ENCODE measurements around the gene PRKCD. TPM values are rescaled to one million over a fixed set of nuclear protein-coding genes. Genes with fewer than 3 reads are reported as not detected.
A peak's percentile ranks its signal among the peaks of the same experiment; 100 is the strongest.

The PRKCD gene
- total RNA-seq, 1 experiment from 2014 or later: 19.2 TPM

DNA sequence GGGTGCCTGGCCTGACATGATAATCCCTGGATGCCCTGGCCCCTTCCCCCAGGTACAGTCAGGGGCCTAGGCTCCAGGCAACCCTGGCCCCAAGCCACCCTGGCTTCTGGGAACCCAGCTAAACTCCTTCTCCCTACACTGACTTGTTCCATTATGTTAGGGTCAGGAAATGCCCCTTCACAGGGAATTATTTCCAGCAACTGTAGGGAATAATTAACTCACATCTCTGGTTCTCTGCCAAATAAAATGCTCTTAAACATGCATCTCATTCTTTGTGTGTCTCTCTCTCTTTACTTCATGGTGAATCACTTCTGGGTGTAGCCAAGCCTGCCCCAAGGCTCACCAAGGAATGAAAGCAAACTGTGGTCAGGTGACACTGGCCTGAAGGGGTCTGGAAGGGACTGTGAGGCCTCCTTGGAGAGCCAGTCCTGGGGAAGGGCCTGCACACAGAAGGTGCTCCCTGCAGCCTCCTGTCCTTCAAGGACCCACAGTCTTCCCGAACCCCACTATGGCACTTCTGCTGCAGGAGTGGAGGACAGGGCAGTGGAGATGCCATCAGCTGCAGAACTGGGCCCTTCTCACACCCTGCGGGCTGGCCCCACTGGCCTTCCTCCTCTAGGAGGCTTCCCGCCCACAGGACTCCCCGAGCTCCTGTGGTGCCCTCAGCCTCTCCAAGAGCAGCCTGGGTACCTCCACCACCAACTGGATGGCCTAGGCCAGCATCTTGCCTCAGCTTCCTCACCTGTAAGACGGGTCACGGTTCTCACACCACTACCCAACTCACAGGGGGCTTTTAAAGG, 77.2 kb downstream of the PRKCD start (continued):
- TF ChIP-seq ZBTB43 (CRISPR knock-in tag; IDR thresholded peaks at IDR 0.05): no peak

DNA sequence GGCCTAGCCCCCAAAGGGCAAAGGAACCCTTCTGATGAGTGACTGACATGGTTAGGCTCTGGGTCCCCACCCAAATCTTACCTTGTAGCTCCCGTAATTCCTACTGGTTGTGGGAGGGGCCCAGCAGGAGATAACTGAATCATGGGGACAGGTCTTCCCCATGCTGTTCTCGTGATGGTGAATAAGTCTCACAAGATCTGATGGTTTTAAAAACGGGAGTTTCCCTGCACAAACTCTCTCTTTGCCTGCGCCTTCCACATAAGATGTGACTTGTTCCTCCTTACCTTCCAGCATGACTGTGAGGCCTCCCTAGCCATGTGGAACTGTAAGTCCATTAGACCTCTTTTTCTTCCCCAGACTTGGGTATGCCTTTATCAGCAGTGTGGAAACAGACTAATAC, 77.9 kb downstream of the PRKCD start:
- peaks cover 74% of the 10 kb centered on the region for H3K36me3 Mint-ChIP-seq
- no peaks in the 10 kb centered on the region for H3K9me3 Mint-ChIP-seq
- CTCF ChIA-PET: no interaction called here
- no peaks in the 10 kb centered on the region for H3K27me3 Mint-ChIP-seq (ENCODE audit: low read depth)
- H3K4me1 Mint-ChIP-seq: peaks cover 29% of the 10 kb centered on the region
- no peak overlapping the region for H3K4me3 Mint-ChIP-seq
- no peak overlapping the region; the same call in none of the 2 replicates for H3K27ac Mint-ChIP-seq
- TF ChIP-seq, protein P1, sequence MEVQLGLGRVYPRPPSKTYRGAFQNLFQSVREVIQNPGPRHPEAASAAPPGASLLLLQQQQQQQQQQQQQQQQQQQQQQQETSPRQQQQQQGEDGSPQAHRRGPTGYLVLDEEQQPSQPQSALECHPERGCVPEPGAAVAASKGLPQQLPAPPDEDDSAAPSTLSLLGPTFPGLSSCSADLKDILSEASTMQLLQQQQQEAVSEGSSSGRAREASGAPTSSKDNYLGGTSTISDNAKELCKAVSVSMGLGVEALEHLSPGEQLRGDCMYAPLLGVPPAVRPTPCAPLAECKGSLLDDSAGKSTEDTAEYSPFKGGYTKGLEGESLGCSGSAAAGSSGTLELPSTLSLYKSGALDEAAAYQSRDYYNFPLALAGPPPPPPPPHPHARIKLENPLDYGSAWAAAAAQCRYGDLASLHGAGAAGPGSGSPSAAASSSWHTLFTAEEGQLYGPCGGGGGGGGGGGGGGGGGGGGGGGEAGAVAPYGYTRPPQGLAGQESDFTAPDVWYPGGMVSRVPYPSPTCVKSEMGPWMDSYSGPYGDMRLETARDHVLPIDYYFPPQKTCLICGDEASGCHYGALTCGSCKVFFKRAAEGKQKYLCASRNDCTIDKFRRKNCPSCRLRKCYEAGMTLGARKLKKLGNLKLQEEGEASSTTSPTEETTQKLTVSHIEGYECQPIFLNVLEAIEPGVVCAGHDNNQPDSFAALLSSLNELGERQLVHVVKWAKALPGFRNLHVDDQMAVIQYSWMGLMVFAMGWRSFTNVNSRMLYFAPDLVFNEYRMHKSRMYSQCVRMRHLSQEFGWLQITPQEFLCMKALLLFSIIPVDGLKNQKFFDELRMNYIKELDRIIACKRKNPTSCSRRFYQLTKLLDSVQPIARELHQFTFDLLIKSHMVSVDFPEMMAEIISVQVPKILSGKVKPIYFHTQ (CRISPR knock-in tag; IDR thresholded peaks at IDR 0.05): no peak
- POLR2A ChIA-PET: no interaction called here
- no peak for ATAC-seq
- no peak for DNase-seq (ENCODE audit: low spot score)

DNA sequence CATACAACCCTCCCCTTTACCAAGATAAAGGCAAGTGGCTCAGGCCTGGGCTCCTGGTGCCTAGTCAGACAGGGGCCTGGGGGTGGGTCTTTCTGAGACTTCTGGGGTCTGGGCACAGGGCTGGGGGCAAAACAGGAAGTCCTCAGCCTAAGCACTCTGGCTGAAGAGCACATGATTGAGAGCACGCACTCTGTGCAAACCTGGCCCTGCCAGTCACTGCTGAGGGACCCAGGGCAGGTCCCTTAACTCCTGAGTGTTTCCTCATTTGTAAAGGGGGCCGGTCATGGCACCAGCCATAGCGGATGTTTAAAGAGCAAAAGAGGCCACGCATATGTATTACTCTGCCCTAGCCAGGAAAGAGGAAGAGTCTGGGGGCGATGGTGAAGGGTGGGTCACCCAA, 78.8 kb downstream of the PRKCD start:
- no peaks in the 10 kb centered on the region for H3K9me3 Mint-ChIP-seq
- ATAC-seq: no peak
- H3K27ac Mint-ChIP-seq: peak overlapping the region; percentile 84; the same call in 1 of the 2 replicates
- no peak for DNase-seq (ENCODE audit: low spot score)
- H3K4me1 Mint-ChIP-seq: peaks cover 38% of the 10 kb centered on the region
- no peaks in the 10 kb centered on the region for H3K27me3 Mint-ChIP-seq (ENCODE audit: low read depth)
- peaks cover 66% of the 10 kb centered on the region for H3K36me3 Mint-ChIP-seq
- no peak overlapping the region for H3K4me3 Mint-ChIP-seq
- TF ChIP-seq ATF1 (CRISPR knock-in tag; IDR thresholded peaks at IDR 0.05) (no peak), SP1 (CRISPR knock-in tag; conservative IDR thresholded peaks at IDR 0.05) (no peak), JUN (CRISPR knock-in tag; IDR thresholded peaks at IDR 0.05) (no peak), TEAD1 (CRISPR knock-in tag; IDR thresholded peaks at IDR 0.05) (no peak), MYBL2 (CRISPR knock-in tag; IDR thresholded peaks at IDR 0.05) (no peak), EMX1 (CRISPR knock-in tag; IDR thresholded peaks at IDR 0.05) (no peak), ZNF396 (CRISPR knock-in tag; IDR thresholded peaks at IDR 0.05; ENCODE audit: borderline replicate concordance) (no peak), CDX4 (CRISPR knock-in tag; IDR thresholded peaks at IDR 0.05; ENCODE audit: borderline replicate concordance) (no peak), STAT6 (CRISPR knock-in tag; conservative IDR thresholded peaks at IDR 0.05; ENCODE audit: low read depth) (no peak), USF2 (CRISPR knock-in tag; IDR thresholded peaks at IDR 0.05) (no peak), CREM (CRISPR knock-in tag; IDR thresholded peaks at IDR 0.05) (no peak), ZNF423 (CRISPR knock-in tag; IDR thresholded peaks at IDR 0.05) (no peak), ZNF671 (CRISPR knock-in tag; IDR thresholded peaks at IDR 0.05) (no peak), ZBTB21 (CRISPR knock-in tag; IDR thresholded peaks at IDR 0.05; ENCODE audit: borderline replicate concordance) (no peak), CREB1 (CRISPR knock-in tag; IDR thresholded peaks at IDR 0.05) (no peak), GABPB1 (CRISPR knock-in tag; IDR thresholded peaks at IDR 0.05) (no peak), IRF2 (CRISPR knock-in tag; IDR thresholded peaks at IDR 0.05; ENCODE audit: borderline replicate concordance, low read depth) (no peak)
- TF ChIP-seq, protein P2, sequence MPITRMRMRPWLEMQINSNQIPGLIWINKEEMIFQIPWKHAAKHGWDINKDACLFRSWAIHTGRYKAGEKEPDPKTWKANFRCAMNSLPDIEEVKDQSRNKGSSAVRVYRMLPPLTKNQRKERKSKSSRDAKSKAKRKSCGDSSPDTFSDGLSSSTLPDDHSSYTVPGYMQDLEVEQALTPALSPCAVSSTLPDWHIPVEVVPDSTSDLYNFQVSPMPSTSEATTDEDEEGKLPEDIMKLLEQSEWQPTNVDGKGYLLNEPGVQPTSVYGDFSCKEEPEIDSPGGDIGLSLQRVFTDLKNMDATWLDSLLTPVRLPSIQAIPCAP (CRISPR knock-in tag; IDR thresholded peaks at IDR 0.05): no peak
- TF ChIP-seq, protein P3, sequence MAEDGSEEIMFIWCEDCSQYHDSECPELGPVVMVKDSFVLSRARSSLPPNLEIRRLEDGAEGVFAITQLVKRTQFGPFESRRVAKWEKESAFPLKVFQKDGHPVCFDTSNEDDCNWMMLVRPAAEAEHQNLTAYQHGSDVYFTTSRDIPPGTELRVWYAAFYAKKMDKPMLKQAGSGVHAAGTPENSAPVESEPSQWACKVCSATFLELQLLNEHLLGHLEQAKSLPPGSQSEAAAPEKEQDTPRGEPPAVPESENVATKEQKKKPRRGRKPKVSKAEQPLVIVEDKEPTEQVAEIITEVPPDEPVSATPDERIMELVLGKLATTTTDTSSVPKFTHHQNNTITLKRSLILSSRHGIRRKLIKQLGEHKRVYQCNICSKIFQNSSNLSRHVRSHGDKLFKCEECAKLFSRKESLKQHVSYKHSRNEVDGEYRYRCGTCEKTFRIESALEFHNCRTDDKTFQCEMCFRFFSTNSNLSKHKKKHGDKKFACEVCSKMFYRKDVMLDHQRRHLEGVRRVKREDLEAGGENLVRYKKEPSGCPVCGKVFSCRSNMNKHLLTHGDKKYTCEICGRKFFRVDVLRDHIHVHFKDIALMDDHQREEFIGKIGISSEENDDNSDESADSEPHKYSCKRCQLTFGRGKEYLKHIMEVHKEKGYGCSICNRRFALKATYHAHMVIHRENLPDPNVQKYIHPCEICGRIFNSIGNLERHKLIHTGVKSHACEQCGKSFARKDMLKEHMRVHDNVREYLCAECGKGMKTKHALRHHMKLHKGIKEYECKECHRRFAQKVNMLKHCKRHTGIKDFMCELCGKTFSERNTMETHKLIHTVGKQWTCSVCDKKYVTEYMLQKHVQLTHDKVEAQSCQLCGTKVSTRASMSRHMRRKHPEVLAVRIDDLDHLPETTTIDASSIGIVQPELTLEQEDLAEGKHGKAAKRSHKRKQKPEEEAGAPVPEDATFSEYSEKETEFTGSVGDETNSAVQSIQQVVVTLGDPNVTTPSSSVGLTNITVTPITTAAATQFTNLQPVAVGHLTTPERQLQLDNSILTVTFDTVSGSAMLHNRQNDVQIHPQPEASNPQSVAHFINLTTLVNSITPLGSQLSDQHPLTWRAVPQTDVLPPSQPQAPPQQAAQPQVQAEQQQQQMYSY (CRISPR knock-in tag; IDR thresholded peaks at IDR 0.05): no peak
- CTCF ChIA-PET: no interaction called here
- POLR2A ChIA-PET: no interaction called here
